Kidney (tissue), 14 donors: ENCODE results near the gene TTC24. TPM values are rescaled to one million over a fixed set of nuclear protein-coding genes. Genes with fewer than 3 reads are reported as not detected.

Source experiments
- DNase-seq, 5 donors: peaks; one replicate each; pipeline ENCODE4 v3.0.0-alpha.2; 2013 to 2020
- FAIRE-seq: peaks from 2 replicates; lab custom pipeline; 2012; peaks lifted over from hg19 to GRCh38; lab: Jason Lieb, UNC
- H3K27ac ChIP-seq, 2 donors: one replicate each; pipeline ENCODE4 v1.7.0; 2013; ENCODE audit warnings: low read depth in 2 of 2, low read length in 2 of 2, inconsistent platforms in 1 of 2
- H3K27me3 ChIP-seq: one replicate; pipeline ENCODE4 v1.7.1; 2013; ENCODE audit warnings: low read length, inconsistent platforms; ENCODE audit not compliant: control insufficient read depth, insufficient read depth
- H3K36me3 ChIP-seq, 3 donors: one replicate each; pipeline versions ENCODE4 v1.7.0 to v1.7.1; 2013; ENCODE audit warnings: low read length in 3 of 3, control low read depth in 1 of 3, inconsistent platforms in 1 of 3; ENCODE audit not compliant: insufficient read depth in 3 of 3, control insufficient read depth in 2 of 3
- H3K4me1 ChIP-seq, 3 donors: one replicate each; pipeline versions ENCODE4 v1.7.0 to v1.7.1; 2013; ENCODE audit warnings: low read length in 3 of 3, inconsistent platforms in 1 of 3, low read depth in 1 of 3; ENCODE audit not compliant: control insufficient read depth in 2 of 3, insufficient read depth in 2 of 3
- H3K4me3 ChIP-seq, 3 donors: one replicate each; pipeline versions ENCODE4 v1.7.0 to v1.8.1; 2013; ENCODE audit warnings: low read length in 3 of 3, control low read depth in 1 of 3, inconsistent platforms in 1 of 3
- H3K9ac ChIP-seq, 3 donors: one replicate each; pipeline versions ENCODE4 v1.7.0 to v1.7.1; 2013; ENCODE audit warnings: low read length in 3 of 3, control low read depth in 1 of 3, inconsistent platforms in 1 of 3
- H3K9me3 ChIP-seq, 3 donors: one replicate each; pipeline versions ENCODE4 v1.7.0 to v1.7.1; 2013; ENCODE audit warnings: low read length in 3 of 3, control low read depth in 1 of 3, inconsistent platforms in 1 of 3; ENCODE audit not compliant: control insufficient read depth in 2 of 3, insufficient read depth in 1 of 3
- CTCF ChIP-seq: IDR thresholded peaks from 3 replicates; pipeline ENCODE4 v1.5.1; 2012; ENCODE audit warnings: mild to moderate bottlenecking, moderate library complexity, borderline replicate concordance; ENCODE audit not compliant: insufficient read depth; ENCODE audit errors: extremely low read depth
- intact Hi-C: fragments of 100-400 bp; cut with DNase I; formaldehyde crosslinking; loops from one replicate; pipeline ENCODE4 v1.11.1; 2022
- polyA plus RNA-seq: library from polyadenylated mRNA; stranded (reverse); fragments of 350-450 nt; fragmentation: Illumina TruSeq; extraction: RNeasy Lipid Tissue Mini Kit (QIAGEN cat#74804); gene quantifications from one replicate; pipeline ENCODE4 v1.2.3, GENCODE V29; 2014; ENCODE audit warnings: low read depth, low replicate concordance; ENCODE audit not compliant: insufficient read depth
- total RNA-seq: library from RNA; stranded (reverse); fragmentation: NEBNext Ultra II Directional; extraction: Animal tissue kit (Norgen Biotek cat#: 25700); gene quantifications from one replicate; pipeline ENCODE4 v1.2.1, GENCODE V29; 2021
- donor health status: control.
- donor health status: control.
- donor health status: control.
- donor health status: control.
- donor health status: control.
- donor health status: DM: yes; HTN: yes; CAD: no.
- donor health status: Normal renal cell carcinoma (clear cell type).

Gene TTC24
- total and polyA plus RNA-seq, 2 donors from 2014 or later, result 0.57 TPM; not detected in 1

- Histone ChIP-seq H3K4me3 (no peak overlapping the region), H3K27ac (no peak overlapping the region), H3K9me3 (no peaks in the 10 kb centered on the region), H3K9ac (no peak overlapping the region), H3K4me1 (no peaks in the 10 kb centered on the region), H3K27me3 (no peaks in the 10 kb centered on the region), H3K36me3 (peaks cover 0 to 2% (median 0%) of the 10 kb centered on the region in 3 donors)
- DNase-seq (no peak), FAIRE-seq (no peak)
- intact Hi-C loops, result no loop called here
- no peak for TF ChIP-seq CTCF
Observed at GRCh38 chr1:156543066-156543465, 36.5 kb upstream of the TTC24 start.

GRCh38 chr1:156544592-156545102 lies 34.9 kb upstream of the TTC24 start:
- Histone ChIP-seq H3K9me3 (no peaks in the 10 kb centered on the region), H3K36me3 (no peaks in the 10 kb centered on the region), H3K9ac (no peak overlapping the region), H3K4me3 (no peak overlapping the region), H3K27me3 (no peaks in the 10 kb centered on the region), H3K27ac (no peak overlapping the region), H3K4me1 (no peaks in the 10 kb centered on the region)
- no peak for FAIRE-seq
- no peak for DNase-seq
- intact Hi-C loops, result no loop called here
- TF ChIP-seq CTCF, result no peak

- Histone ChIP-seq H3K27me3 (no peaks in the 10 kb centered on the region), H3K4me3 (no peak overlapping the region), H3K36me3 (no peaks in the 10 kb centered on the region), H3K27ac (no peak overlapping the region), H3K4me1 (no peaks in the 10 kb centered on the region), H3K9me3 (no peaks in the 10 kb centered on the region), H3K9ac (no peak overlapping the region)
- DNase-seq (no peak), FAIRE-seq (no peak)
- TF ChIP-seq CTCF, result no peak
- intact Hi-C loops, result no loop called here
Observed at GRCh38 chr1:156546267-156546666, 33.3 kb upstream of the TTC24 start.

- no peak overlapping the region for H3K27ac ChIP-seq
- no peak overlapping the region for H3K4me3 ChIP-seq
- H3K27me3 ChIP-seq, result no peaks in the 10 kb centered on the region
- no peaks in the 10 kb centered on the region for H3K4me1 ChIP-seq
- no peak overlapping the region for H3K9ac ChIP-seq
- no peak for TF ChIP-seq CTCF
- DNase-seq (no peak), FAIRE-seq (no peak)
- no peaks in the 10 kb centered on the region for H3K36me3 ChIP-seq
- no peaks in the 10 kb centered on the region for H3K9me3 ChIP-seq
- intact Hi-C loops, result no loop called here
Observed at GRCh38 chr1:156547434-156547833, 32.1 kb upstream of the TTC24 start.
